A673 (cell line): ENCODE data around the gene ENO3. TPM values are rescaled to one million over a fixed set of nuclear protein-coding genes. Genes with fewer than 3 reads are reported as not detected.

ENCODE experiments used
- BruUV-seq: library from RNA; stranded (reverse); fragments of 400-500 nt; replicated peaks from 2 replicates; lab custom pipeline; 2021; lab: Mats Ljungman, UMichigan
- CTCF ChIA-PET: fragments of 300-600 bp; sonication (Branson Sonifier 250); formaldehyde crosslinking; loops from one replicate; lab custom pipeline; 2022; ENCODE audit warnings: antibody characterized with exemption; lab: Charles Lee
- POLR2A ChIA-PET: fragments of 300-600 bp; sonication (Branson Sonifier 250); formaldehyde crosslinking; loops from one replicate; lab custom pipeline; 2022; ENCODE audit warnings: antibody characterized with exemption; ENCODE audit not compliant: low non-redundant PET; lab: Charles Lee
- DNase-seq: peaks from one replicate; pipeline ENCODE4 v3.0.0-alpha.2; 2015; ENCODE audit warnings: low spot score
- H3K27ac ChIP-seq: fragments of 200-600 bp; sonication (generic); 2 replicates; pipeline ENCODE4 v1.5.1; 2016; ENCODE audit warnings: mixed run types, low read depth, mild to moderate bottlenecking, mixed read lengths, antibody characterized with exemption, low read length; ENCODE audit not compliant: poor library complexity, severe bottlenecking
- H3K27me3 ChIP-seq: fragments of 200-600 bp; sonication (generic); replicated peaks from 2 replicates; pipeline ENCODE4 v1.6.1; 2017; ENCODE audit warnings: mixed run types, low read depth, mild to moderate bottlenecking, mixed read lengths, antibody characterized with exemption, low read length; ENCODE audit not compliant: insufficient read depth, poor library complexity
- H3K36me3 ChIP-seq: fragments of 200-600 bp; sonication (generic); 2 replicates; pipeline ENCODE4 v1.6.1; 2016; ENCODE audit warnings: mixed run types, mild to moderate bottlenecking, mixed read lengths, antibody characterized with exemption, low read length; ENCODE audit not compliant: insufficient read depth, poor library complexity, severe bottlenecking
- H3K4me1 ChIP-seq: fragments of 200-600 bp; sonication (generic); 2 replicates; pipeline ENCODE4 v1.6.1; 2017; ENCODE audit warnings: mixed run types, mild to moderate bottlenecking, mixed read lengths, antibody characterized with exemption, low read length; ENCODE audit not compliant: insufficient read depth, poor library complexity, severe bottlenecking
- H3K4me3 ChIP-seq: fragments of 200-600 bp; sonication (generic); 2 replicates; pipeline ENCODE4 v1.5.1; 2016; ENCODE audit warnings: low read depth, mixed run types, mild to moderate bottlenecking, mixed read lengths, low read length; ENCODE audit not compliant: poor library complexity, severe bottlenecking
- H3K9me3 ChIP-seq: fragments of 200-600 bp; sonication (generic); 2 replicates; pipeline ENCODE4 v1.6.1; 2016; ENCODE audit warnings: mixed run types, low read depth, mild to moderate bottlenecking, mixed read lengths, antibody characterized with exemption, low read length; ENCODE audit not compliant: poor library complexity, severe bottlenecking
- EZH2 ChIP-seq: fragments of 200-600 bp; sonication (generic); IDR thresholded peaks from 2 replicates; pipeline ENCODE4 v1.6.1; 2017; ENCODE audit warnings: borderline replicate concordance, low read depth, mild to moderate bottlenecking, mixed read lengths, antibody characterized with exemption, low read length; ENCODE audit not compliant: poor library complexity, severe bottlenecking
- intact Hi-C: fragments of 100-400 bp; cut with micrococcal nuclease; formaldehyde crosslinking; loops from one replicate; pipeline ENCODE4 v1.10.0; 2022; ENCODE audit not compliant: unreplicated experiment
- total RNA-seq: library from RNA; stranded (reverse); gene quantifications from 2 replicates; pipeline ENCODE4 v1.2.3, GENCODE V29; 2021
- TF ChIP-seq, protein P1 (sequence below): fragments of 300-800, 200-600 bp; sonication (generic); conservative IDR thresholded peaks from 2 replicates; pipeline ENCODE4 v1.5.1; 2017; ENCODE audit warnings: low read depth, mild to moderate bottlenecking, antibody characterized with exemption, low read length, moderate library complexity, mixed read lengths

The ENO3 gene
- total RNA-seq, 1 experiment from 2014 or later = 12.3 TPM

GRCh38 chr17:4987767-4988567 lies 37.0 kb downstream of the ENO3 start:
- peaks cover 14% of the 10 kb centered on the region for H3K4me1 ChIP-seq
- ChIA-PET POLR2A (no interaction called here), CTCF (interaction anchor here (0.6 to 2.2 kb wide), 2 partner anchors 20 to 74 kb away, joined by 4 to 8 read pairs; partner anchors contain the start of gene SPAG7)
- peak overlapping the region; percentile 80 for H3K4me3 ChIP-seq
- no peaks in the 10 kb centered on the region for H3K9me3 ChIP-seq
- H3K27ac ChIP-seq = peak overlapping the region; percentile 73
- TF ChIP-seq, protein P1, sequence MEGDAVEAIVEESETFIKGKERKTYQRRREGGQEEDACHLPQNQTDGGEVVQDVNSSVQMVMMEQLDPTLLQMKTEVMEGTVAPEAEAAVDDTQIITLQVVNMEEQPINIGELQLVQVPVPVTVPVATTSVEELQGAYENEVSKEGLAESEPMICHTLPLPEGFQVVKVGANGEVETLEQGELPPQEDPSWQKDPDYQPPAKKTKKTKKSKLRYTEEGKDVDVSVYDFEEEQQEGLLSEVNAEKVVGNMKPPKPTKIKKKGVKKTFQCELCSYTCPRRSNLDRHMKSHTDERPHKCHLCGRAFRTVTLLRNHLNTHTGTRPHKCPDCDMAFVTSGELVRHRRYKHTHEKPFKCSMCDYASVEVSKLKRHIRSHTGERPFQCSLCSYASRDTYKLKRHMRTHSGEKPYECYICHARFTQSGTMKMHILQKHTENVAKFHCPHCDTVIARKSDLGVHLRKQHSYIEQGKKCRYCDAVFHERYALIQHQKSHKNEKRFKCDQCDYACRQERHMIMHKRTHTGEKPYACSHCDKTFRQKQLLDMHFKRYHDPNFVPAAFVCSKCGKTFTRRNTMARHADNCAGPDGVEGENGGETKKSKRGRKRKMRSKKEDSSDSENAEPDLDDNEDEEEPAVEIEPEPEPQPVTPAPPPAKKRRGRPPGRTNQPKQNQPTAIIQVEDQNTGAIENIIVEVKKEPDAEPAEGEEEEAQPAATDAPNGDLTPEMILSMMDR = no peak
- no peak for TF ChIP-seq EZH2
- H3K36me3 ChIP-seq = no peaks in the 10 kb centered on the region
- intact Hi-C loops = no loop called here
- BruUV-seq = TSS peak; percentile 61
- no peaks in the 10 kb centered on the region for H3K27me3 ChIP-seq
- DNase-seq = peak; percentile 40

GRCh38 chr17:4994081-4994595 lies 43.2 kb downstream of the ENO3 start:
- Histone ChIP-seq H3K27ac (no peak overlapping the region), H3K36me3 (no peaks in the 10 kb centered on the region), H3K4me1 (peaks cover 16% of the 10 kb centered on the region), H3K4me3 (no peak overlapping the region), H3K27me3 (no peaks in the 10 kb centered on the region), H3K9me3 (no peaks in the 10 kb centered on the region)
- CTCF ChIA-PET = no interaction called here
- intact Hi-C loops = no loop called here
- no TSS peak for BruUV-seq
- POLR2A ChIA-PET = no interaction called here
- peak; percentile 62 for DNase-seq
- TF ChIP-seq, protein P1 = no peak
- no peak for TF ChIP-seq EZH2

DNA sequence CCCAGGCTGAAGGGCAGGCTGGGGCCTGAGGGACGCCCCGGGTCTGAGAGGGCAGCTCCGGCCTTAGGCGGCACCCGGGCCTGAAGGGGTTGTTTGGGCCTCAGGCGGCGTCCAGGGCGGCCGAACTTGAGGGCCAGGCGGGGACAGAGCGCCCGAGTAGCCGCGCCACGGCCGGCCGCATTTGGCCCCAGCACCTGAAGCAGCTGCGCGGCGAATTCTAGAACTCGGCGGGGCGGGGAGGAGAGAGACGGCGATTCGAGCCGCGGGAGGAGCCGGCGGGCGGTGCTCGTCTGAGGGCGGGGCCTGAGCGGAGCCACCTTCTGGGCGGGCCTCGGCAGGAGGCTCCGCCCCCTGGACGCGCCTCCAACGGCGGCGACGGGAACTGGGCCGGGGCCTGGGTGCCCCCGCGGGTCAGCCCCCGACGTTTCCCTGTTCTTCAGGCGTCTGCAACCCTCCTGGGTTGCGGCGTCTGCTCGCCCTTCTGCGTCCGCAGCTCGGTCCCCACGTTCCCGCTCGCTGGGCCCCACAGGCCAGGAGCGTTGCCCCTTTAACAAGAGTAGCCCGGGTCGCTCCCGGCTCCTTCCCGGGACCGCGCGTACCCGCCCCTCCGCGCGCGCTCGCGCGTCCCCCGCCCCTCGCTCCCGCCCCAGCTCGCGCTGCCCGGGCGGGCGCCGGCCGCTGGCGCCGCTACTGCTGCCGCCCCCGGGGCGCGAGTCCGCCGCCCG lies 46.5 kb downstream of the ENO3 start, which contains the start of the genes INCA1 and KIF1C:
INCA1 (minus strand) TSS at position 221 of the 725 bp plus-strand sequence. CDS start 3,085 bp downstream, outside the sequence.
KIF1C (plus strand) TSS at position 649 of the 725 bp plus-strand sequence. CDS start 2,297 bp downstream, outside the sequence.
- H3K4me1 ChIP-seq = peaks cover 28% of the 10 kb centered on the region
- H3K36me3 ChIP-seq = no peaks in the 10 kb centered on the region
- no peaks in the 10 kb centered on the region for H3K9me3 ChIP-seq
- intact Hi-C loops = no loop called here
- peak within 1 kb of the TSS; percentile 92 for H3K27ac ChIP-seq
- TF ChIP-seq, protein P1 = no peak
- no peak for TF ChIP-seq EZH2
- BruUV-seq = no TSS peak
- H3K4me3 ChIP-seq = peak within 1 kb of the TSS; percentile 93
- no peaks in the 10 kb centered on the region for H3K27me3 ChIP-seq
- CTCF ChIA-PET = interaction anchor here (0.6 kb wide), 1 partner anchor 37 kb away, joined by 7 read pairs; no protein-coding TSS in a partner anchor
- peak; percentile 92 for DNase-seq
- POLR2A ChIA-PET = interaction anchor here (0.5 to 0.6 kb wide), 2 partner anchors 12 to 201 kb away, joined by 3 to 4 read pairs; no protein-coding TSS in a partner anchor
